HL-60/S4 treated with phorbol 12-myristate 13-acetate at 8.2 ng/mL for 4 days and 3 days (cell line): ENCODE measurements around the gene PTPRU.

Experiments used
- in situ Hi-C: fragments of 300-500 bp; cut with MboI; formaldehyde crosslinking; loops from 2 replicates; pipeline ENCODE4 v1.15.0; 2022; ENCODE audit warnings: low sequenced_read_pairs

The PTPRU gene

GRCh38 chr1:29235955-29236711, at the start of gene PTPRU:
TSS of gene PTPRU (plus strand) at chr1:29236522. CDS start at chr1:29236645, 123 bp downstream.
- in situ Hi-C loops = loop anchor here (25.0 kb wide), 1 partner anchor 1476 kb away; the partner anchor contains the start of gene MATN1

GRCh38 chr1:29186707-29187106, 49.6 kb upstream of the PTPRU start:
- in situ Hi-C loops = loop anchor here (25.0 kb wide), 1 partner anchor 399 kb away; no protein-coding TSS in a partner anchor

- in situ Hi-C loops = loop anchor here (25.0 kb wide), 1 partner anchor 403 kb away; no protein-coding TSS in a partner anchor
These were observed 45.6 kb upstream of the PTPRU start for GRCh38 chr1:29190718-29191117.

- in situ Hi-C loops = loop anchor here (25.0 kb wide), 1 partner anchor 407 kb away; no protein-coding TSS in a partner anchor
These were observed 42.4 kb upstream of the PTPRU start for GRCh38 chr1:29193879-29194455.

- in situ Hi-C loops = loop anchor here (25.0 kb wide), 1 partner anchor 409 kb away; no protein-coding TSS in a partner anchor
These were observed 40.4 kb upstream of the PTPRU start for GRCh38 chr1:29195881-29196291.

- in situ Hi-C loops = loop anchor here (25.0 kb wide), 1 partner anchor 410 kb away; no protein-coding TSS in a partner anchor
These were observed 39.3 kb upstream of the PTPRU start for GRCh38 chr1:29196863-29197589.

GRCh38 chr1:29197590-29197924, 38.8 kb upstream of the PTPRU start:
- in situ Hi-C loops = loop anchor here (25.0 kb wide), 1 partner anchor 410 kb away; no protein-coding TSS in a partner anchor

- in situ Hi-C loops = loop anchor here (25.0 kb wide), 1 partner anchor 411 kb away; no protein-coding TSS in a partner anchor
These were observed 38.3 kb upstream of the PTPRU start for GRCh38 chr1:29197993-29198392.

- in situ Hi-C loops = loop anchor here (10.0 kb wide), 1 partner anchor 316 kb away; no protein-coding TSS in a partner anchor
These were observed 35.3 kb upstream of the PTPRU start for GRCh38 chr1:29200906-29201594.

- in situ Hi-C loops = loop anchor here (10.0 kb wide), 1 partner anchor 317 kb away; no protein-coding TSS in a partner anchor
These were observed 34.7 kb upstream of the PTPRU start for GRCh38 chr1:29201595-29202051.

GRCh38 chr1:29202053-29202452, 34.3 kb upstream of the PTPRU start:
- in situ Hi-C loops = loop anchor here (10.0 kb wide), 1 partner anchor 317 kb away; no protein-coding TSS in a partner anchor

GRCh38 chr1:29202584-29203340, 33.6 kb upstream of the PTPRU start:
- in situ Hi-C loops = loop anchor here (10.0 kb wide), 1 partner anchor 318 kb away; no protein-coding TSS in a partner anchor

GRCh38 chr1:29208442-29208841, 27.9 kb upstream of the PTPRU start:
- in situ Hi-C loops = loop anchor here (10.0 kb wide), 1 partner anchor 324 kb away; no protein-coding TSS in a partner anchor

GRCh38 chr1:29209173-29209572, 27.1 kb upstream of the PTPRU start:
- in situ Hi-C loops = loop anchor here (10.0 kb wide), 1 partner anchor 324 kb away; no protein-coding TSS in a partner anchor

- in situ Hi-C loops = no loop called here
These were observed 25.8 kb upstream of the PTPRU start for GRCh38 chr1:29210278-29211085.

- in situ Hi-C loops = no loop called here
These were observed 25.0 kb upstream of the PTPRU start for GRCh38 chr1:29211086-29212030.

GRCh38 chr1:29213055-29213454, 23.3 kb upstream of the PTPRU start:
- in situ Hi-C loops = no loop called here
